Measurements from ENCODE around the gene NOVA2.

- TF ChIP-seq, protein P1, sequence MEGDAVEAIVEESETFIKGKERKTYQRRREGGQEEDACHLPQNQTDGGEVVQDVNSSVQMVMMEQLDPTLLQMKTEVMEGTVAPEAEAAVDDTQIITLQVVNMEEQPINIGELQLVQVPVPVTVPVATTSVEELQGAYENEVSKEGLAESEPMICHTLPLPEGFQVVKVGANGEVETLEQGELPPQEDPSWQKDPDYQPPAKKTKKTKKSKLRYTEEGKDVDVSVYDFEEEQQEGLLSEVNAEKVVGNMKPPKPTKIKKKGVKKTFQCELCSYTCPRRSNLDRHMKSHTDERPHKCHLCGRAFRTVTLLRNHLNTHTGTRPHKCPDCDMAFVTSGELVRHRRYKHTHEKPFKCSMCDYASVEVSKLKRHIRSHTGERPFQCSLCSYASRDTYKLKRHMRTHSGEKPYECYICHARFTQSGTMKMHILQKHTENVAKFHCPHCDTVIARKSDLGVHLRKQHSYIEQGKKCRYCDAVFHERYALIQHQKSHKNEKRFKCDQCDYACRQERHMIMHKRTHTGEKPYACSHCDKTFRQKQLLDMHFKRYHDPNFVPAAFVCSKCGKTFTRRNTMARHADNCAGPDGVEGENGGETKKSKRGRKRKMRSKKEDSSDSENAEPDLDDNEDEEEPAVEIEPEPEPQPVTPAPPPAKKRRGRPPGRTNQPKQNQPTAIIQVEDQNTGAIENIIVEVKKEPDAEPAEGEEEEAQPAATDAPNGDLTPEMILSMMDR (IDR thresholded peaks at IDR 0.05; ENCODE audit: low read depth, low read length, poor library complexity, severe bottlenecking) = no peak
- TF ChIP-seq EZH2phosphoT487 (IDR thresholded peaks at IDR 0.05; ENCODE audit: borderline replicate concordance, low read length) = no peak
Observed at GRCh38 chr19:45920458-45920857, 53.2 kb downstream of the NOVA2 start.

Measured in DOHH2 (cell line).